ENCODE measurements around the gene CYB5A. TPM values are rescaled to one million over a fixed set of nuclear protein-coding genes. Genes with fewer than 3 reads are reported as not detected.

The CYB5A gene
- total RNA-seq, 1 donor from 2014 or later: 105 TPM

DNA sequence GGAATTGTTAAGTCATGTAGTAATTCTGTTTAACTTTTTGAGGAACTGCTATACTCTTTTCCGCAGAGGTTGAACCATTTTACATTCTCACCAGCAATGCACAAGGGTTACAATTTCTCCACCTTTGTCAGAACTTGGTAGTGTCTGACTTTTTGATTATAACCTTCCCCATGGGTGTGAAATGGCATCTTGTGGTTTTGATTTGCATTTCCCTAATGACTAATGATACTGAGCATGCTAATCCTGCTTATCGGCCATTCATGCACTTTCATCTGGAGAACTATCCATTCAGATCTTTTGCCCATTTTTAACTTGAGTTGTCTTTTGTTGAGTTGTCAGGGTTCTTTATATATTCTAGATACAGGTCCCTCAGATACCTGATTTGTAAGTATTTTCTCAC, 47.2 kb downstream of the CYB5A start:
- TF ChIP-seq, protein P1, sequence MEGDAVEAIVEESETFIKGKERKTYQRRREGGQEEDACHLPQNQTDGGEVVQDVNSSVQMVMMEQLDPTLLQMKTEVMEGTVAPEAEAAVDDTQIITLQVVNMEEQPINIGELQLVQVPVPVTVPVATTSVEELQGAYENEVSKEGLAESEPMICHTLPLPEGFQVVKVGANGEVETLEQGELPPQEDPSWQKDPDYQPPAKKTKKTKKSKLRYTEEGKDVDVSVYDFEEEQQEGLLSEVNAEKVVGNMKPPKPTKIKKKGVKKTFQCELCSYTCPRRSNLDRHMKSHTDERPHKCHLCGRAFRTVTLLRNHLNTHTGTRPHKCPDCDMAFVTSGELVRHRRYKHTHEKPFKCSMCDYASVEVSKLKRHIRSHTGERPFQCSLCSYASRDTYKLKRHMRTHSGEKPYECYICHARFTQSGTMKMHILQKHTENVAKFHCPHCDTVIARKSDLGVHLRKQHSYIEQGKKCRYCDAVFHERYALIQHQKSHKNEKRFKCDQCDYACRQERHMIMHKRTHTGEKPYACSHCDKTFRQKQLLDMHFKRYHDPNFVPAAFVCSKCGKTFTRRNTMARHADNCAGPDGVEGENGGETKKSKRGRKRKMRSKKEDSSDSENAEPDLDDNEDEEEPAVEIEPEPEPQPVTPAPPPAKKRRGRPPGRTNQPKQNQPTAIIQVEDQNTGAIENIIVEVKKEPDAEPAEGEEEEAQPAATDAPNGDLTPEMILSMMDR (IDR thresholded peaks at IDR 0.05; ENCODE audit: borderline replicate concordance): no peak
- intact Hi-C loops (cut with micrococcal nuclease): no loop called here
- Histone ChIP-seq H3K4me1 (no peaks in the 10 kb centered on the region), H3K27me3 (ENCODE audit: low read depth) (peaks cover 4% of the 10 kb centered on the region), H3K27ac (replicated peaks) (no peak overlapping the region), H3K9me3 (replicated peaks) (no peaks in the 10 kb centered on the region), H3K4me3 (no peak overlapping the region), H3K36me3 (no peaks in the 10 kb centered on the region)
- DNase-seq: no peak

DNA sequence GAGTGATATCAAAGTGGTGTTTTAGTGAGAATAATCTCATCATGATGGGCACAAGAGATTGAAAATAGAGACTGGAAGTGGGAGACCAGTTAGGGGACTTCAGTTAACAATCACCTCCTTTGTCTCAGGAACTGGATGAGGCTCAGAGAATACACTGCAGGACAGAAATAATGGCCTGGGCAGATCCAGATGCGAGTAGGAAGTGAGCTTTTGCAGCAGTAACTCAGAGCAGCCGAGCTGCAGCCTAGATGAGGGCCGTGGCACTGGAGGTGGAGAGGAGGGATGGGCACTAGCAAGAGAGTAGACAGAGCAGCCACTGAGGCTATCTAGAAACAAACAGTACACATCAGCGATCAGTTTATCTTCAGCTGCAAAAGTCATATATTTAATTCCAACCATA, 48.6 kb downstream of the CYB5A start:
- Histone ChIP-seq H3K4me3 (no peak overlapping the region), H3K36me3 (no peaks in the 10 kb centered on the region), H3K4me1 (no peaks in the 10 kb centered on the region), H3K27ac (replicated peaks) (no peak overlapping the region), H3K27me3 (ENCODE audit: low read depth) (peaks cover 4% of the 10 kb centered on the region), H3K9me3 (replicated peaks) (no peaks in the 10 kb centered on the region)
- TF ChIP-seq, protein P1 (IDR thresholded peaks at IDR 0.05; ENCODE audit: borderline replicate concordance): no peak
- intact Hi-C loops (cut with micrococcal nuclease): no loop called here
- DNase-seq: no peak

DNA sequence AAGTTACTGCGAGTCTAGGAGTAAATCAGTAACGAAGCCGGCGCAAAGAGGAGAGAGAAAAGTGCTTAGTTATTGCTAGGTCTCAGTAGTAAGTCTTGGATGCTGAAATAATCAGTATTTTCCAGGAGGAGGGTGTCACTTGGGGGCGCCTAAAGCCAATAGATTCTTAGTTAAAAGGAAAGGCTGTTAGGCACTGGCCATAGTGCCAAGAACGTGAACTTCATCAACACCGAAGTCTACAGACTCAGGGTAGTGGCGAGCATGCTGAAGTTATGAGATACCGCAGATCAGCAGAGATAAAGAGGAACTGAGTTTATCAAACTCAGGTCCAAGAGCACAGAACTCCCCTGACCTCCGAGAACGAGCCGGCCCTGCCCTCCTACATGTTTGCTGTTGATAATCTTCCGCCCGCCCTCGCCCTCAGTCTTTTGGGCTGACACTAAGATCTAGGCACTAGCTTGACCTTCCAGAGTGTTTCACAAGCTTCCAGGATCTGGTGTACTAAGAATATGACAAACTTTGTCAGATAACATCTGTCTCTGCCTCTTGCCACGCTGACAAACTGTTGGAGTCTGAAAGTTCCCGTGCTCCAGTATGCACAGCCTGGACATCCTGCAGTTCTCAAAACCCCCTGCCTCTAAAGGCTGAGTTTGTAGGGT, 49.2 kb downstream of the CYB5A start:
- Histone ChIP-seq H3K4me1 (no peaks in the 10 kb centered on the region), H3K4me3 (peak overlapping the region; percentile 35), H3K36me3 (no peaks in the 10 kb centered on the region), H3K27me3 (ENCODE audit: low read depth) (peaks cover 9% of the 10 kb centered on the region), H3K9me3 (replicated peaks) (no peaks in the 10 kb centered on the region), H3K27ac (replicated peaks) (no peak overlapping the region)
- no peak for DNase-seq
- TF ChIP-seq, protein P1 (IDR thresholded peaks at IDR 0.05; ENCODE audit: borderline replicate concordance): peak; percentile 60
- intact Hi-C loops (cut with micrococcal nuclease): no loop called here

DNA sequence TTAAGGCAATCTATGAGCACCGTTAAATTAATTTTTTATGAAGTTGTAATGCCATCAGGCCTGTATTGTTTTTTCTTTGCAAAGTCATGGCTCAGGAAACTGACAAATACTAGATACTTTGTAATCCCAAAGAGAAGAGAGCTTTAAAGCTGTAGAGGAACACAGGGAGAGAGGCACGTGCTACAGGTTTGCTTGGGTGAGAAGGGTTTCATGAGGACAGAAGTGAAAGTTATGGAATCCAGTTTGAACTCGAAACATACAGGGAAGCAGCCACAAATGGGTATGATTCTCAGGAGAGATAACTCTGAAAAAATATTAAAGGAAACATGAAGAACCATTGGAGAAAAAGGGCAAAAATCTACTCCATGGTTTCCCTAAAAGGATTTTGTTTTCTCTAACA, 49.8 kb downstream of the CYB5A start:
- TF ChIP-seq, protein P1 (IDR thresholded peaks at IDR 0.05; ENCODE audit: borderline replicate concordance): no peak
- H3K36me3 ChIP-seq: no peaks in the 10 kb centered on the region
- no peaks in the 10 kb centered on the region for H3K9me3 ChIP-seq (replicated peaks)
- no peaks in the 10 kb centered on the region for H3K4me1 ChIP-seq
- intact Hi-C loops (cut with micrococcal nuclease): no loop called here
- DNase-seq: no peak
- H3K27ac ChIP-seq (replicated peaks): no peak overlapping the region
- H3K27me3 ChIP-seq (ENCODE audit: low read depth): peaks cover 10% of the 10 kb centered on the region
- H3K4me3 ChIP-seq: no peak overlapping the region

DNA sequence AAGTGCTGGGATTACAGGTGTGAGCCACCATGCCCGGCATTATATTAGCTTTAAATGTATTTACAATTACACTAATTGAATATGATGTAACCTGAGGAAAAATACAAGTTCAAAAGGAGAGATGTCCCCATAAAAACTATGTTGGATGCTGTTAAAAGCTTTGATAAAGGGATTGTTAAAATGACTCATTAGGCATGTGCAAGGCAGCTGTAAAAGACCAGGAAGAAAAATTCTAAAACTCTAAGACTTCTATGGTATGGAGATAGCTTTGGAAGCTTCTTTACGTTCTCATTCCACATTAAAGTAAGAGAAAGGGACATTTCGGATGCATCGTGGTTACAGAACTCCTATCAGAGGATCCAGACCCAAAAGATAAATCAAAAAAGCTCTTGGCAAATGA, 50.3 kb downstream of the CYB5A start:
- Histone ChIP-seq H3K4me1 (no peaks in the 10 kb centered on the region), H3K27me3 (ENCODE audit: low read depth) (peaks cover 10% of the 10 kb centered on the region), H3K36me3 (no peaks in the 10 kb centered on the region), H3K9me3 (replicated peaks) (no peaks in the 10 kb centered on the region), H3K27ac (replicated peaks) (no peak overlapping the region), H3K4me3 (no peak overlapping the region)
- intact Hi-C loops (cut with micrococcal nuclease): no loop called here
- no peak for DNase-seq
- TF ChIP-seq, protein P1 (IDR thresholded peaks at IDR 0.05; ENCODE audit: borderline replicate concordance): no peak
